Measurements from ENCODE around the gene TMTC2.

The TMTC2 gene

GRCh38 chr12:82958966-82959365 is 272.3 kb downstream of the TMTC2 start:
- no peak for DNase-seq (ENCODE audit: low spot score)

GRCh38 chr12:82959821-82960220 is 273.1 kb downstream of the TMTC2 start:
- no peak for DNase-seq (ENCODE audit: low spot score)

DNA sequence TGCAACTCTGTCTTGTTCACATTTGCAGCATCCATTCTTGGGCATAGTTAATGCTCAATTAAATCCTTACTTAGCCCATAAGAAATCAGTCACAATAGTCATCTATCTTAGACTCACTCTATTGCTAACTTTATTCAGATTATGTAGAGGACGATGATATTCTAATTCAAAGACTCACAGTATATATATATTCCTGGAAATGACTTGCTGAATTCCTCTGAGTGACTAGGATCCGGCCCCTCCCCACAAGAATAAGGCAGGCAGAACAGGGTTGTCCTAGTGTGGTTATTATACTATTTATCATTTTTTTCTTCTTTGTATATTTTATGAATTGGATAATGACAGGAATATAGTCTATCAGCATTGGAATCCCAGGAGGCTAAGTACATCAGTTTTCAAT is 275.1 kb downstream of the TMTC2 start:
- no peak for DNase-seq (ENCODE audit: low spot score)

DNA sequence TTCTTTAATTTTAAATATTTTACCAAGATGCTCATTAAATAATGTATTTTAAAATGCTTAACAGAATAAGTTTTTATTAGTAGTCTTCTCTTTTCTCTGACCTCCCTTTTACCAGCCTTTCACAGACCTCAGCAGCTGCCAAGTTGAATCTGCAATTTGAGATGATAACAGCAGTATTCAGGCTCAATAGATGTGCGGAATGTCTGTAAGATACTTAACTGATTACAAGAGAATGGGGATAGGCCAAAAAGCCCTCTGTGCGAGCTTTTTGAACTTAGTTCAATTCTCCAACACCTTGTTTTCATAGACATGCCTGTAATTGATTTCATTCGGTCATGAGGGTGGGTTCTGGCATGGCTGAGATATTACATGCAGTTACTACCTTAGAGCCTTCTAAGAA is 277.2 kb downstream of the TMTC2 start:
- DNase-seq (ENCODE audit: low spot score), result no peak

DNA sequence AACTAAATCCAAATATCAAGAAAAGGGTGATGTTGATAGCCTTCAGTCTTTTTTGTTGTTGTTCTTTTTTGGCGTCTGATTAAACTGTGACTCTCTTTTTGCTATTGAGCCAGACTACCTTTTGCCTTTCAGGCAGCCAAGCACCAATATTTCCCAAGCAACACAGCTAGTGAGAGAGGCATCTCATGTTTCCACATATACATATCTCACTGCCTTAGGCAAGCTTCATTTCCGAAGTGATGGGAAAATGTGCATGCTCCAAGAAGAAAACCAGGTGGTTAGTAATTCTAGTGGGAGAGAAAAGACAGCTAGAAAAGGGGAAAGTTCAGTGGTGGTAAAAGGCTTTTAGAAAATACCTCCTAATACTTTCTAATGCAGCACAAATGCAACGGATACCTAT is 277.7 kb downstream of the TMTC2 start:
- DNase-seq (ENCODE audit: low spot score), result no peak

DNA sequence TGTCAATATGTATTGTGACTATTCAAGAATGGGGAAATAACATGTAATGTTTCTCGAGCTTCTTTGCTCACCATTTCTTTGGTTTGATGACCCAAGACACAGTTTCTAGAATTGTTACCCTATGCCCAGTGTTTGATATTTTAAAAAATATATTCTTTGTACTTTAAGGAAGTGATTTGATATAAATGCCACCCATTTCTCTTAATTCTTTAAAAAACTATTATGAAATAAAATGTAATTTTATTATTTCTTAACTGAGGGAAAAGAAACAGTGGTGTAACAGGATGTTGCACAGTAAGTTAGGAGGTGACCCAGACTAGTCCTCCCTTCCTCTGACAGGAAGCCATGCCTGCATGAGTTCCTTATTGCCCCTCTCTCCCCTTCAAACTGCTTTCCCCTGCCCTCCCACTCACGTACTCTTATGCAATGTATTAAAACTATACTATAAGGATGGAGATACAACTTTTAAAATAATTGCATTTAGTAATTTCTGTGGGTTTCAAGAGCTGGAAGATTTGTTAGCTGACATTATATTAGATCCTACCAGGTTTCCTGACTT is 279.4 kb downstream of the TMTC2 start:
- no peak for DNase-seq (ENCODE audit: low spot score)

DNA sequence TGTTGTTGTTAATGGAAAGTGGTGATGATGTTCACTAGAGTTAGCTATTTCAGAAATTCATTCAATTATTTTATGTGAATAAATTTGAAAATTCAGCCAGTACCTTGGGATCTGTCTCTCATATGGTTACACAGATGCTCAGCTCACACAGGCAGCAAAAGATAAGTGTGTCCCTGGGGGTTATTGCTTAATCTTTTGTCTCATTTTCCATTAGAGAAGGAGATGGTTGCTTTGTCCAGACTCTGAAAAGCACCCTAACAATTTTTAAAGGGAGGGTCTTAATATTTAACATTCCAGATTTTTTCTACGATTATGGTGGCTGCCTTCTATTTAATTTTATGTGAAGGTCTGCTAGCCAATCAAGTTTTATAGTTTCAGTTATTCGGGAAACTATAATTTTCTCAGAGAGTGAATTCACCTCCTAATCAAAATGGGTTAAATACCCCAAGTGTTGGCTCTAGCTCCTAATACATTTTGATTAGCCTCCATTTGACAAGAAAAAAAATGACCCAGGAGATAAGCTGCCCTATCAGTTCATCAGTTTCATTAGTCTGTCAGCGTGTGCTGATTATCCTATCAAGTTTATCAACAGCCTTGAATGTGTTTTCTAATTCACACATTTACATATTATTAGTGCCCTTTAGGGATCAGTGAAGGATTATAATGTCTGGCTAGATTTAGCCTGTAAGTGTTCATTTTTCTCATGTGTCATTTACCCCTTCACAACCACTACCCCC is 282.1 kb downstream of the TMTC2 start:
- no peak for DNase-seq (ENCODE audit: low spot score)

- no peak for DNase-seq (ENCODE audit: low spot score)
These were observed 283.9 kb downstream of the TMTC2 start for GRCh38 chr12:82970614-82971013.

GRCh38 chr12:82971584-82971983 is 284.9 kb downstream of the TMTC2 start:
- no peak for DNase-seq (ENCODE audit: low spot score)

DNA sequence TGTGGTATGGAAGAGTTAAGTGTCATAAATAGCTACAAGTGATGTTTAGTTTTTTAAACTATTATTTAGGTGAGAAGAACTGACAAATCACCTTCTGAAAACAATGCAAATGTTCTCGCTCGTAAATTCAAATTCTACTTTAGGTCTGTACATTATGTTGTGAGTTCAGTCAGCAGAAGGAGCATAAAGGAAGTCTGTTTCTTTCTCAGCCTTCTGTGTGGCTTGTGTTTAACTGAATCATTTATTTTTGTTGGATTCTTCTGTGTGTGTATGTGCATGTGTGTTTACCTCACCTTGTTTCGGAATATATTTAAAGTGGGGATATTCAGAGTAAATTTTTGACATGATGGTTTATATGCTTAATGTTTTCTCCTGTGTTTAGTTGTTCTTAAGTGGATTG is 285.9 kb downstream of the TMTC2 start:
- DNase-seq (ENCODE audit: low spot score), result no peak

DNA sequence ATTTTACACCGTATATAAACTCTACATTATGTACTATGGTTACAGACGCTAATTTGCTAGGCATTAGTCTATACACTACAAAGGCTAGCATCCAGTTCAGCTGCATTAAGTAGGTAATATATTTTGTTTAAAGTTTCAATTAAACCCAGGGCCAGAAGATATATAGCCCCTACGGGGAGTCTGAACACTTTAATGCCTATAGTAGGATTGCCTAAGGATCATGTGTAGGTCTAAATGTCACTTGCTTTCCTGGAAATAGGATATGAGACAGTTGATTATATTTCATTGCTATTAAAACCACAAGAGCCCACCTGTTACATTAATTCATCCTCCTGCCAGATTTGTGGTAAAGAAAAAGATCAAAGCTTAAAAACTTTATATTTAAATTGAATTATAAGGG is 286.9 kb downstream of the TMTC2 start:
- DNase-seq (ENCODE audit: low spot score), result no peak

DNA sequence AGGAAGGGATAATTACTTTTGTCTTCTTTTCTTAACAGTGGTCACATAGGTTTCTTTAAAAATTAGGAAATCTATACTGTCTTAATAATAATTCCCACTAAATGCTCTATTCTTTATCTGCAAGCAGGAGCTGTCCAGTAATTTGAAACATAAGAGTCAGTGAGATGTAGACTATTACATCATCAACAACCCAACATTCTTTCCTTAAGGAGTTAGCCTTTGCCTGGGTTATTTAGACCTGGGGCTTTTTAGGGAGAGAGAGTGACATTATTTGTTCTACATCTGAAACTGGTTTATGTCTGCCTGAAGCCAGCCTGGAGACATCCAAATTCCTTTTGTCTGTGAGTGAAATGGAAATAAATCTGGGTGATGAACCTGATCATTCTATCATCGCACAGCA is 294.4 kb downstream of the TMTC2 start:
- no peak for DNase-seq (ENCODE audit: low spot score)

DNA sequence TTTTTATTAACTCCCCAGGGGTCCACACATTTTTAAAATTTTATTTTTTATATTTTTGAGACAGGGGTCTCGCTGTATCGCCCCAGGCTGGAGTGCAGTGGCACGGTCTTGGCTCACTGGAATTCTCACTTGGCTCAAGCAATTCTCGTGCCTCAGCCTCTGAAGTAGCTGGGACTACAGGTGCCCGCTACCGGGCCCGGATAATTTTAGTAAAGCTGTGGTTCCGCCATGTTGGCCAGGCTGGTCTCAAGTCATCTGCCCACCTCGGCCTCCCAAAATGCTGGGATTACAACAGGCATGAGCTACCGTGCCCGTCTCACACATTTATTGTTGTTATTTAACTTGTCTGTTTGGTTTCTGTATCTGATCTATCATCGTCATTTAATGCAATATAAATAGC is 307.4 kb downstream of the TMTC2 start:
- DNase-seq (ENCODE audit: low spot score), result no peak

DNA sequence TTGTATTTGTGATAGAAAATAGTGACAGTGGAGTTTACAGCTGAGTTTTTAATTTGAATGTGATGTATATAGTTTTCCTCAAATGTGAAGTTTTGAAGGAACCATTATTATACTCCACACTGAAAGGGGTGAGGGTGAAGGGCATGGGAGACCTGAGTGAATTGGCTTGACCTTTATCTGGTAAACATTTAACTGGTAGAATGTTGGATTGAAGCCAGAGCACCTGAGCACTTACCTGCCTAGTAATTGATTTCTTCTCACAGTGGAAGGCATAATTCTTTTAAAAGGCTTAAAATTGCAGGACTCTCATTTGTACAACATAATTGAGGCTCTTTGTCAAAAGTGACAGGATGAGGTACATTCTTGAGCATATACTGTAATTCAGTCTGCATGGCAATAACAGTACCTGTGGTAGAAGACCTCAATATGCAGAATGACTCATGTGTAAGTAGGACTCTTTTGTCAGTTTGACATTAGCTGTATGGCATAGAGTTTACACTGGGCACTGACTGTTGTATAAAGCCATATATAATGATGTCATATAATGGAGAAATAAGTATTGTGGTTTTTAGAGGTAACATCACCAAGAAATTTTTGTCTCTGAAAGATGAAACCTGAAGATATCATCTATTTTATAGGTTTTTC is 309.6 kb downstream of the TMTC2 start:
- DNase-seq (ENCODE audit: low spot score), result no peak

DNA sequence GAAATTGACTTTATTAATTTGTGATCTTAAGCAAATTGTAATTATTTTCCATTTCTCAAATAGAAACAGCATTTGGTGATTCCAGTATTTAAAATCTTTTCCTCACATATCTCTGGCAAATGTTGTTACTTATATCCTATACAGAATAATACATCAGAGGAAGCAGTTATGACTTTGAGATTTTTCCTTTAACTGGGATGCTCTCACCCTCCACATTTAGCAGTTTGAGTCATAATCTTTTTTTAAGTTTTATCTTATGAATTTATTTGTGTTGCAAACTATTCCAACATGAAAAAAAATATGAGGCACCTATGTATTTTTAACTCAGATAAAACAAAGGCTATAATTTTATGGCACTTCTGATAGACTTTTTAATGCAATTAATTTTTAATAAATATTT is 311.8 kb downstream of the TMTC2 start:
- DNase-seq (ENCODE audit: low spot score), result no peak

- DNase-seq (ENCODE audit: low spot score), result no peak
These were observed 316.3 kb downstream of the TMTC2 start for GRCh38 chr12:83003026-83003425.

DNA sequence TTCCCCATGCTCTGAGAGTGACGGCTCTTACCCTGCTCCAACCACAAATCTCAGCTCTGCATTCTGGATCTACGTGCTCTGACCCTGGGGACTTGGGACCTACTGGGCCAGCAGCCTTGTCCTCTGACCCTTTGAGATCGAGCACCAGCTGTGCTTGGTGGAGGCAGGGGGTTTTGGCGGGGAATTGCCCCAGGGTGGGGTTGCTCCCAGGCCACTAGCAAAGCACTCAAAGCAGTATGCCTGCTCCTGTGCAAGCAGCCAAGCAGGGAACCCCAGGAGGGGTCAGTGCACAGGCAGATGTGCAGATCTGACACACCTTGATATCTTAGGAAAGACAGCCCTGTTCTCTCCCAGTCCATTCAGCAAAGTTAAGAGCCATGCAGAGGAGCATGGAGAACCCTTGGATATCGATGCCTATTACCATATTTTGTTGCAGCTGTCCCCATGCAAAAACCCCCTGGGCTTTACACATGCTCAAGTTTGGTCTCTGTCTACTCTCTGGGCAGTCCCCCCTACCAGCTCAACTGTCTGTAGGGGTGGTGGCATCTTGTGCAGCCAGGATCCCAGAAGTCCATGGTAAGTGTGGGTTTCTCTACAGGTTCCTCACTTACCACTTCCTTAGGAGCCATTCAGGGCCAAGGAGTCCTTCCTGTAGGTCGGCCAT is 319.0 kb downstream of the TMTC2 start:
- no peak for DNase-seq (ENCODE audit: low spot score)

- DNase-seq (ENCODE audit: low spot score), result no peak
These were observed 322.0 kb downstream of the TMTC2 start for GRCh38 chr12:83008703-83009102.

- DNase-seq (ENCODE audit: low spot score), result no peak
These were observed 323.6 kb downstream of the TMTC2 start for GRCh38 chr12:83010169-83010804.

GRCh38 chr12:83015390-83016217 is 328.9 kb downstream of the TMTC2 start:
- DNase-seq (ENCODE audit: low spot score), result no peak

DNA sequence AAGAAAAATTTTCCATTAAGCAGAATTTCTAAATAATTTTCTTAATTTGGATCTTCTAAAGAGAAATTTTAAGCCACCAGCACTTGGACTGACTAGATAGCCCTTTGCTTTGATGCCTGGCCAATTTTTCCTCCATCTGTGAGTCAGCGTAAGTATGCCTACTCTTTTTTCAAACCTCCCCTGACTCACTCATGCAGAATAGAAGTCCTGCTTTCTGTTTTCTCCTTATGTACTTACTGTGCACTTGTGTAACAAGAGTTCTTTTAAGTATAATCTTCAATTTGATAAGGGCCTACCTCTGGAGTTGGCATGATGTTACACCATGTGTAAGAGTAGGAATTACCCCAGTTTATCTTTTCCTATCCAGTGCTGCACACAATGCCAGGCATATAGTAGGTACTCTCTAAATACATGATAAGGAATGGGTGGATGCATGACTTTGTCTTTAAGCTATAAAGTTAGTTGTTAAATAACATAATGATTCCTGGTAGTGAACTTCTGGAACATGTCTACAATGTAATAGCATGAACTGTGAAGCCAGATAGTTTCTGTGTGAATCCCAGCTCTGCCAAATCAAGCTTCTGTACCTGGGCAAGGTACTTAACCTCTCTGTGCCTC is 329.6 kb downstream of the TMTC2 start:
- no peak for DNase-seq (ENCODE audit: low spot score)
